Breast epithelium (tissue), 4 donors: ENCODE data around the gene MYO1F. TPM values are rescaled to one million over a fixed set of nuclear protein-coding genes. Genes with fewer than 3 reads are reported as not detected.

Experiments
- DNase-seq, 2 donors: peaks; one replicate each; pipeline ENCODE4 v3.0.0-alpha.2; 2019; ENCODE audit warnings: low spot score in 2 of 2
- H3K27ac ChIP-seq, 2 donors: fragments of 200-600 bp; sonication (generic) in 1 of 2; one replicate each; pipeline ENCODE4 v1.5.1; 2016 to 2019; ENCODE audit warnings: mild to moderate bottlenecking in 1 of 2
- H3K27me3 ChIP-seq, 2 donors: fragments of 200-600 bp; sonication (generic) in 1 of 2; one replicate each; pipeline versions ENCODE4 v1.5.1 to v1.6.0; 2017 to 2019; ENCODE audit warnings: control low read depth in 1 of 2, mild to moderate bottlenecking in 1 of 2
- H3K36me3 ChIP-seq: fragments of 200-600 bp; one replicate; pipeline ENCODE4 v1.5.1; 2019
- H3K4me1 ChIP-seq, 2 donors: fragments of 200-600 bp; sonication (generic); one replicate each; pipeline ENCODE4 v1.5.1; 2016 to 2019; ENCODE audit warnings: control low read depth in 1 of 2
- H3K4me3 ChIP-seq, 3 donors: fragments of 200-600 bp; sonication (generic); 1 replicate in 2 of 3; 2 replicates in 1 of 3; pipeline ENCODE4 v1.5.1; 2016 to 2019; ENCODE audit warnings: mild to moderate bottlenecking in 3 of 3, moderate library complexity in 2 of 3
- H3K9me3 ChIP-seq, 2 donors: fragments of 200-600 bp; sonication (generic) in 1 of 2; one replicate each; pipeline ENCODE4 v1.5.1; 2016 to 2019; ENCODE audit warnings: control low read depth in 1 of 2
- CTCF ChIP-seq, 3 donors: fragments of 450-650 bp; IDR thresholded peaks; one replicate each; pipeline ENCODE4 v1.5.1; 2016 to 2017; ENCODE audit warnings: antibody characterized with exemption in 3 of 3, mild to moderate bottlenecking in 3 of 3, moderate library complexity in 3 of 3
- POLR2A ChIP-seq: fragments of 450-650 bp; IDR thresholded peaks from one replicate; pipeline ENCODE4 v1.6.1; 2016; ENCODE audit warnings: antibody characterized with exemption, mild to moderate bottlenecking, moderate library complexity
- POLR2AphosphoS5 ChIP-seq, 3 donors: sonication (generic); formaldehyde crosslinking; IDR thresholded peaks; one replicate each; pipeline ENCODE4 v1.6.1; 2017; ENCODE audit warnings: antibody characterized with exemption in 3 of 3
- intact Hi-C: fragments of 100-400 bp; cut with DNase I; formaldehyde crosslinking; loops from one replicate; pipeline ENCODE4 v1.15.1; 2023; ENCODE audit warnings: low total_unique reads
- total RNA-seq, 3 donors: library from RNA; depleted of rRNA; stranded (reverse); fragments of >200 nt; gene quantifications; one replicate each; pipeline ENCODE4 v1.1.0, GENCODE V29; 2016

MYO1F gene
- total RNA-seq, 3 donors from 2014 or later, result 8.5 to 31.0 (median 11.3) TPM

- Histone ChIP-seq H3K4me1 (peaks cover 3 to 8% of the 10 kb centered on the region in 2 donors), H3K27ac (no peak overlapping the region), H3K27me3 (no peaks in the 10 kb centered on the region), H3K36me3 (no peaks in the 10 kb centered on the region), H3K4me3 (no peak overlapping the region), H3K9me3 (no peaks in the 10 kb centered on the region)
- intact Hi-C loops, result no loop called here
- no peak for TF ChIP-seq POLR2AphosphoS5 (IDR thresholded peaks at IDR 0.05)
- TF ChIP-seq CTCF (IDR thresholded peaks at IDR 0.05), result no peak
- TF ChIP-seq POLR2A, result no peak
- DNase-seq, result no peak
Measured at GRCh38 chr19:8478598-8478997, 98.6 kb downstream of the MYO1F start.

- peaks cover 3 to 8% of the 10 kb centered on the region in 2 donors for H3K4me1 ChIP-seq
- H3K4me3 ChIP-seq, result no peak overlapping the region
- TF ChIP-seq POLR2A, result no peak
- TF ChIP-seq POLR2AphosphoS5 (IDR thresholded peaks at IDR 0.05), result no peak
- no peak for TF ChIP-seq CTCF (IDR thresholded peaks at IDR 0.05)
- no peak for DNase-seq
- intact Hi-C loops, result no loop called here
- no peaks in the 10 kb centered on the region for H3K36me3 ChIP-seq
- H3K27me3 ChIP-seq, result no peaks in the 10 kb centered on the region
- no peak overlapping the region for H3K27ac ChIP-seq
- H3K9me3 ChIP-seq, result no peaks in the 10 kb centered on the region
Measured at GRCh38 chr19:8477889-8478288, 99.4 kb downstream of the MYO1F start.

GRCh38 chr19:8476524-8476923 lies 100.7 kb downstream of the MYO1F start:
- intact Hi-C loops, result no loop called here
- Histone ChIP-seq H3K36me3 (no peaks in the 10 kb centered on the region), H3K4me3 (no peak overlapping the region), H3K27me3 (no peaks in the 10 kb centered on the region), H3K4me1 (peaks cover 3 to 6% of the 10 kb centered on the region in 2 donors), H3K9me3 (no peaks in the 10 kb centered on the region), H3K27ac (no peak overlapping the region)
- no peak for DNase-seq
- no peak for TF ChIP-seq POLR2AphosphoS5 (IDR thresholded peaks at IDR 0.05)
- no peak for TF ChIP-seq POLR2A
- no peak for TF ChIP-seq CTCF (IDR thresholded peaks at IDR 0.05)

- peaks cover 3% of the 10 kb centered on the region for H3K36me3 ChIP-seq
- no peaks in the 10 kb centered on the region for H3K4me1 ChIP-seq
Measured at GRCh38 chr19:8475005-8475404, 102.2 kb downstream of the MYO1F start.

More at GRCh38 chr19:8475005-8475404, 102.2 kb downstream of the MYO1F start:
- H3K27me3 ChIP-seq, result no peaks in the 10 kb centered on the region
- no peak for DNase-seq
- intact Hi-C loops, result no loop called here
- no peaks in the 10 kb centered on the region for H3K9me3 ChIP-seq
- H3K4me3 ChIP-seq, result no peak overlapping the region
- TF ChIP-seq POLR2AphosphoS5 (IDR thresholded peaks at IDR 0.05) (no peak), POLR2A (no peak), CTCF (IDR thresholded peaks at IDR 0.05) (no peak)
- no peak overlapping the region for H3K27ac ChIP-seq
